Ovary (tissue), 3 donors: ENCODE data around the gene IGBP1.

Experiments
- EP300 ChIP-seq: sonication (generic); formaldehyde crosslinking; IDR thresholded peaks from one replicate; pipeline ENCODE4 v1.6.1; 2017; ENCODE audit warnings: antibody characterized with exemption
- POLR2A ChIP-seq: fragments of 450-650 bp; IDR thresholded peaks from one replicate; pipeline ENCODE4 v1.6.1; 2017; ENCODE audit warnings: antibody characterized with exemption, mild to moderate bottlenecking, moderate library complexity
- TF ChIP-seq, protein P1 (sequence below), 3 donors: fragments of 450-650 bp in 2 of 3; fragments of 200-600 bp in 1 of 3; IDR thresholded peaks; one replicate each; pipeline versions ENCODE4 v1.5.1 to v1.8.0; 2016 to 2022; ENCODE audit warnings: antibody characterized with exemption in 3 of 3, mild to moderate bottlenecking in 1 of 3
- donor health status: DM: no; HTN: no; CAD: no.

DNA sequence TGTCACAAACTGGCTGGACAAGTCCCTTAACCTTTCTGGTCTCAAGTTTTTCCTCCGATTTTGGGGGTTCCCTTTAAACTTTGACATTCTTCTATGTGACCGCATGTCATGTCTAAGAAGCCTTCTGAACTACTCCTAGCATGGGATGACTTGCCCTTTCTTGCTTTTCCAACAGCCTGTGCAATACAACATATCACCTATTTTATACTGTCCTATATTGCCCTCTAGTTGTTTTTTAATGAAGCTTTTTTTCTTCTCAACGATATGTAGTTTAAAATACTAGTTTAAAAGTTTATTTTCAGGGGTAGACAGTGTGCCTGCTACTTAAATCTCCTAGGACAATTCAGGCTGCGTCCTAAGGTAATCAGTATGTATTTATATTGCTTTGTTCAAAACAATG, 1.0 kb upstream of the IGBP1 start:
- TF ChIP-seq, protein P1, sequence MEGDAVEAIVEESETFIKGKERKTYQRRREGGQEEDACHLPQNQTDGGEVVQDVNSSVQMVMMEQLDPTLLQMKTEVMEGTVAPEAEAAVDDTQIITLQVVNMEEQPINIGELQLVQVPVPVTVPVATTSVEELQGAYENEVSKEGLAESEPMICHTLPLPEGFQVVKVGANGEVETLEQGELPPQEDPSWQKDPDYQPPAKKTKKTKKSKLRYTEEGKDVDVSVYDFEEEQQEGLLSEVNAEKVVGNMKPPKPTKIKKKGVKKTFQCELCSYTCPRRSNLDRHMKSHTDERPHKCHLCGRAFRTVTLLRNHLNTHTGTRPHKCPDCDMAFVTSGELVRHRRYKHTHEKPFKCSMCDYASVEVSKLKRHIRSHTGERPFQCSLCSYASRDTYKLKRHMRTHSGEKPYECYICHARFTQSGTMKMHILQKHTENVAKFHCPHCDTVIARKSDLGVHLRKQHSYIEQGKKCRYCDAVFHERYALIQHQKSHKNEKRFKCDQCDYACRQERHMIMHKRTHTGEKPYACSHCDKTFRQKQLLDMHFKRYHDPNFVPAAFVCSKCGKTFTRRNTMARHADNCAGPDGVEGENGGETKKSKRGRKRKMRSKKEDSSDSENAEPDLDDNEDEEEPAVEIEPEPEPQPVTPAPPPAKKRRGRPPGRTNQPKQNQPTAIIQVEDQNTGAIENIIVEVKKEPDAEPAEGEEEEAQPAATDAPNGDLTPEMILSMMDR (IDR thresholded peaks at IDR 0.05): no peak
- TF ChIP-seq EP300: no peak
- no peak for TF ChIP-seq POLR2A
